GM08714 (cell line): ENCODE measurements around the gene CAMK2D.

ENCODE experiments used
- H3K4me3 ChIP-seq: fragments of 200-500 bp; sonication (Bioruptor generic); 2 replicates; pipeline ENCODE4 v1.5.1; 2014; ENCODE audit warnings: mild to moderate bottlenecking, low read length, inconsistent platforms
- ZNF274 ChIP-seq: IDR thresholded peaks from 2 replicates; pipeline ENCODE4 v1.6.1; 2012; ENCODE audit warnings: mild to moderate bottlenecking, low read depth, low read length

Gene CAMK2D

DNA sequence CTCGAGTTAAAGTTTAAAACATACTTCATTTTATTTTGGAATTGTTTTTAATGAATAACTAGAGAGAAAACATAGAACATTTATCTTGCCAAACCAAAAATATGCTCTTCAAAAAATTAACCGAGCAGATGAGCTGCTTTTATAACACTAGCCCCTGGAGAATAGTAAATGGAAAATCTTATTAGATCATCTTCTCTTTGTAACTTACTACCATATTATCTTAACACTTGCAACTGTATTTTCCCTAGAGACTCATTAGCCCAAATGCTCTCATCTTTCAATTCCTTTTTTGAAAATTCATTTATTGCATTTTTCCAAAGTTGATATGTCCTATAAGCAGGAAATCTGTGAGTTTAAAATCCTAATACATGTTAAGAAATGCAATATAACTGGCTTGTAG is 143.3 kb downstream of the CAMK2D start:
- H3K4me3 ChIP-seq: no peak overlapping the region
- no peak for TF ChIP-seq ZNF274

DNA sequence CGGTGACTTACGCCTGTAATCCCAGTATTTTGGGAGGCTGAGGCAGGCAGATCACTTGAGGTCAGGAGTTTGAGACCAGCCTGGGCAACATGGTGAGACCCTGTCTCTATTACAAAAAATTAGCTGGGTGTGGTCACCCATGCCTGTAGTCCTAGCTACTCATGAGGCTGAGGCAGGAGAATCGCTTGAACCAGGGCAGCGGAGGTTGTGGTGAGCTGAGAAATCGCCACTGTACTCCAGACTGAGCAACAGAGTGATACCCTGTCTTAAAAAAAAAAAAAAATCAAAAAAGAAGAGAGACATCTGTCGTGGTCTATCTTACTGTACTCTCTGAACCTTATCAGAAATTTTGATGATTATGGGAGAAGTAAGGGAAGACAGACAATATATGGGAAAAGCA is 144.3 kb downstream of the CAMK2D start:
- TF ChIP-seq ZNF274: no peak
- no peak overlapping the region for H3K4me3 ChIP-seq

DNA sequence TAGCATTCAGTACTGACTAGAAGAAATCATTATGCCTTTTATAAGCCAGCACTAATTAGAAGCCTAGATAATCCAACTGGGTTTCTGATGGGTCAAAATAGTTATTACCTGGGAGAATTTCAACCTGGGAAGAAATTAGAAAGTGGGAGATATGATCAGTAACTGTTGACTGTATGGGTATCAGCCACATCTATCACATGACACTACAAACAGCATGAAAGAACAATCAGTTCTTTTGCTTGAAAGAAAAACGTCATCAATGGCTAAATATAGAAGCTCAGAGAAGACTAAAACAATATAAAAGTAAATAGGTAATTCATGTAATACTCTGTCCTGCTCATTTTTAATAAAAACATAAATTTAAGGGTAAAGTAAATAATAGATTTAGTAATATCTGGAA is 145.1 kb downstream of the CAMK2D start:
- TF ChIP-seq ZNF274: no peak
- no peak overlapping the region for H3K4me3 ChIP-seq

DNA sequence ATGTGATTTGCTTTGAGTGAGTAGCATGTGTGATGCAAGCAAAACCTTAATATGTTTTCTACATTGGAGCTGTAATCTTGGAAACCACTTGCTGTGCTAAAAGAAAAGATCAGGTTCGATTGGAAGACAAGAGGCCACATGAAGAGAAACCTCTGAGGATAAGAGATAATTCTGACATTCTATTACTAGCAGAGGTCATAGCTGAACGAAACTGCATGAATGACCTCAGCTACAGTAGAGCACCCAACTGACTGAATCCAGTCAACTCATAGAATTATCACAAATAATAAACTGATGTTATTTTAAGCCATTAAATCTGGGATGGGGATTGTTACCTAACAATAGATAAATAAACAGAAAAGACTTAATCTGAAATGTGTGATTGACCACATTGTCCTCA is 147.1 kb downstream of the CAMK2D start:
- no peak overlapping the region for H3K4me3 ChIP-seq
- no peak for TF ChIP-seq ZNF274

DNA sequence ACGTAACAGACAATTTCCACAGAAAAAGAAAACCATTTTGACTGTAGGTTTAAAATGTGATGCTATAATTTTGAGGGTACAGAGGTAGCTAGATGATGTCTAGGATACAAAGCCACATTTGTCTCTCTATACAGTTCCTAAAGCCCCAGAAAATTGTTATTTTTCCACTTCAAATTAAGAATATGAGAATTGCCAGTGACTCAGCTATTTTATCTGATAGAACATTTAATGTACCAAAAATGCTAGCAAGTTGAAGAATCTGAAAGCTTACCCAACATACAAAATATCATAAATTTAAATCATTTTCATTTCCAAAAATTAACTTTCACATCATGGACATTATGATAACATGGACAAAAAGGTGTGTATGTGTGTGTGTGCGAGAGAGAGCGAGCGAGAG is 148.0 kb downstream of the CAMK2D start:
- no peak for TF ChIP-seq ZNF274
- H3K4me3 ChIP-seq: no peak overlapping the region

DNA sequence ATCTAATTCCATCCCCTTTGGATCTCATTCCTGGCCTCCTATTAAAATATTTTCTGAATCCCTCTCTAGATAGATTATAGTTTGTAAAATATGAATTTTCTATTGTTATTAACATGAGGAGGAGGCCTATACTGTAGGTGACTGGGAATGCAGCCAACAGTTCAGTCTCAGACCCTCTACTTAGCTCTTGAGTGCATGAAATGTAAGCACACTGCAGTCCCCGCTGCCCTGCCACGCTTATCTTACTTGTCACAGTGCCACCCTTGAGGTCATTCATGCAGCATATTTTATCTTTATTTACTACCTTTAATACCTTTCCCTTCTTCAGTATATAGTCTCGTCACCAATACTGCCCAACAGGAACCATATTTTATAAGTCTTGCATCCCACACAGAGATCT is 151.0 kb downstream of the CAMK2D start:
- TF ChIP-seq ZNF274: no peak

DNA sequence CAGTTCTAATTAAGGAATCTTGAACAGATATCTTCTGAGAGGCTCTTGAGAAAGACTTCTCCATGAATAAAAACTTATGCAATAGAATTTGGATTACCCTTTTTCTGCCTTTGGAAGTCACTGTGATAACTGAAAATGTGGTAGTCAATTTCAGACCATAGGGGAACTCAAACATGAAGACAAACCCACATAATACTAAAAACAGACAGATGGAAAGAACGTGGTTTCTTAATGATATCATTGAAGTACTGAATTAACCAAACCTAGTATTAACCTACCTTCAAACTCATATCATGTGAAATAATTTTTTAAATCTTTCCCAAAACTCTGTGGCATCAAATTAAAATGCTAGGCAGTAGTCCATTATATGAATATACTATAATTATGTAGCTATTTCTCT is 153.5 kb downstream of the CAMK2D start:
- no peak for TF ChIP-seq ZNF274

More for the DNA sequence above, 151.0 kb downstream of the CAMK2D start:
- no peak overlapping the region for H3K4me3 ChIP-seq

DNA sequence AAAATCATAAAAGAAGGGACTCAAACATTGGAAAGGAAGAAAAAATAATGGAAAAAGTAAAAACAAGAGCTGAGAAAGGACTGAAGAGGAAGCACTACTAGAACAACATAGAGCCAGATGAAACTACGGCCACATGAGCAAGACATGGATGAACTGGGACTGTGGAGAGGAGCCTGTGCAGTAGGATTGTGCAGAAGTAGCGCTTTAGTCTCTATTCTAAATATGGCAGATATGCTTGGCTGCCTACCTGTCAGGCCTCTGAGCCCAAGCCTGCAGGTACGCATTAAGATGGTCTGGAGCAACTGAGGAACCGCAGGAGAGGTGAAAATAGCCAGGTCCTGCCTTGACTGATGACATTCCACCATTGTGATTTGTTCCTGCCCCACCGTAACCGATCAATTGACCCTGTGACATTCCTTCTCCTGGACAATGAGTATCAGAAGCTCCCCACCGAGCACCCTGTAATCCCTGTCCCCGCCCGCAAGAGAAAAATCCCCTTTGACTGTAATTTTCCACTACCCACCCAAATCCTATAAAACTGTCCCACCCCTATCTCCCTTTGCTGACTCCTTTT is 154.3 kb downstream of the CAMK2D start:
- no peak overlapping the region; the same call in 1 of the 2 replicates for H3K4me3 ChIP-seq
- TF ChIP-seq ZNF274: no peak

More for the DNA sequence above, 153.5 kb downstream of the CAMK2D start:
- no peak overlapping the region for H3K4me3 ChIP-seq

DNA sequence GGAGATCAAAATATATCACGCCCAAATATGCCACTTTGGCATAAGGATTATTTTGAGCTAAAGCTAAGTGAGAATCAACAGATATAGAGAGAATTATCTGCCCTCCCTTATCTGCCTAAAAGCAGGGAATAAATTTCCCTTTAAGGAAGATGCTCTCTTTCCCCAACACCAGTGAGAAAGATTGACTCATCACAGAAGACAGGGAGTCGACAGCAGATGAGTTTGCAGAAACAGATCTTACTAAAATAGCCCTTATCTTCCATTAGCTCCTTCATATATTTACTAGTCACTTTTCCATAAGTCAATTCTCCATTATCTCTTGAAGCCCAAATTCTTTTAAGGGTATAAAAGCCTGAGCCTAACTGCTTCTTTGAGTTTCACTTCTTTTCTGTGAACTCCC is 156.6 kb downstream of the CAMK2D start:
- no peak overlapping the region for H3K4me3 ChIP-seq
- no peak for TF ChIP-seq ZNF274

DNA sequence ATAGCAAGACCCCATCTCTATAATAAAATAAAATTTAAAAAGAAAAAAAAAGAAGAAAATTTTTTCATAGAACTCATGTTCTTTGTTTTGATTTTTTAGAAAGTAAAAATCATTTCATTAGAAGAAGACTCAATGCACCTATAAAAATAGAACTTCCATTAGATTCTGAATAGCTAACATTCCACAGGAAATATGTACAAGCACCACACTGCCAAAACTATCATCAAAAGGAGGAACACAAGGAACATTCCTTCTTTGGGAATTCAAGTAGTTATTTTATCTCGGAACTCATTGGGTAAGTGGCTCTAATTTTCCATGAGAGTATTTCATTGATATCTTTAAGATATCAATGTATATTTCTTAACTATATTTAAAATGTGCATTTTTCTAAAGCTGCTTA is 157.6 kb downstream of the CAMK2D start:
- H3K4me3 ChIP-seq: no peak overlapping the region
- TF ChIP-seq ZNF274: no peak

DNA sequence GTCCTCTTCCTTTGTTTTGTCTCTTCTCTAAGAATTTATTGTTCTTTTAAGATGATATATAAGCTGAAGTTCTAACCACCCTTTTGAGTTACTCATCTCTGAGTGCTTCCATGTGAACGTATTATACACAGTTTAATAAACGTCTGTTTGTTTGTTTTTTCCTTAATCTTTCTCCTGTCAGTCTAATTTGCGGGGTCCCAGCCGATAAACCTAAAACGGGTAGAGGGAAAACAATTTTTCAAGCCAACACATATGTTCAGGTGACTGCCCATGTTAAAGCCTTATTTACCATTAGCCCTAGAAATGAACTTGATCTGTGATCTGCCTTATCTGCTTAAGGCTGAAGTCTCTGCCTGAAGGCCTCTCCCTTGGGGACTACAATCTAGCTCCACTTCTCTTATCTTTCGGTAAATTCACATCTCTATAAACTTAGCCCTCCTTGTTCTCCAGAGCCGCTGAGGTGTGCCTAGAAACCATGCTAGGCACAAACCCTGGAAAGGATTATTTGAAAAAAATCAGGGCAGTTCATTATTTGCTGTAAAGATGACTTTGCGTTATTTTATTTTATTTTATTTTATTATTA is 158.8 kb downstream of the CAMK2D start:
- no peak for TF ChIP-seq ZNF274
- H3K4me3 ChIP-seq: no peak overlapping the region

DNA sequence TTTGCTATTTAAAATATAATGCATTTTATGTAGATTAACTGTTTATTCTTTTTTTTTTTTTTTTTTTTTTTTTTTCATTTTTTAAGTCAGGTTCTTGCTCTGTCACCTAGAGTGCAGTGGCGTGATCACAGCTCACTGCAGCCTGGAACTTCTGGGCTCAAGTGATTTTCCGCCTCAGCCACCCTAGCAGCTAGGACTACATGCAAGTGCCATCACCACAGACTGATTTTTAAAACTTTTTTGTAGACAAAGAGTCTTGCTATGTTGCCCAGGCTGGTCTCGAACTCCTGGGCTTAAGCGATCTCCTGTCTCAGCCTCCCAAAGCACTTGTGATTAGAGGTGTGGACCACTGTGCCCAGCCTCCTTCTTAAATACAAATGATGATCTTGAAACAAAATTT is 159.9 kb downstream of the CAMK2D start:
- TF ChIP-seq ZNF274: no peak

DNA sequence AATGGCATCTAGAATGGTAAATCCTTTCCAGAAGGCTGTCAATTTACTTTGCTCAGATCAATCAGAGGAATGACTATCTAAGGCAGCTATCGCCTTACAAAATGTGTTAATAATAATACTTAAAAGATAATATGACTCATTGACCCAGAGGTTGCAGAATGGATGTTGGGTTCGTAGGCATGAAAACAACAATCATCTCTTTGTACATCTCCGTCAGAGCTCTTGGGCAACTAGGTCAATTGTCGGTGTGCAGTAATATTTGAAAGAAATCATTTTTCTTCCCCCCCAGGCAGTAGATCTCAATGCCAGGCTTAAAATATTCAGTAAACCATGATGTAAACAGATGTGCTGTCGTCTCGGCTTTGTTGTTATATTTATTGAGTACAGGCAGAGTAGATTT is 165.1 kb downstream of the CAMK2D start:
- no peak for TF ChIP-seq ZNF274
- H3K4me3 ChIP-seq: no peak overlapping the region

More for the DNA sequence above, 159.9 kb downstream of the CAMK2D start:
- no peak overlapping the region for H3K4me3 ChIP-seq

DNA sequence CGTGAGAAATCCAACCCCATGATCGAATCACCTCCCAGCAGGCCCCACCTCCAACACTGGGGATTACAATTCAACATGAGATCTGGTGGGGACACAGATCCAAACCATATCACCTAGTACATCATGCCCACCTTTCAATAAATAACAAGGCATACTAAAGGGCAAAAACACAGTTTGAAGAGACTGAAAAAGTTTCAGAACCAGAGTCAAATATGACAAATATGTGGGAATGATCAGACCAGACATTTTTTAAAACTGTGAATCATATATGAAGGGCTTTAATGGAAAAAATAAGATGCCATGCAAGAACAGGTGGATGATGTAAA is 167.3 kb downstream of the CAMK2D start:
- no peak for TF ChIP-seq ZNF274
- H3K4me3 ChIP-seq: no peak overlapping the region

DNA sequence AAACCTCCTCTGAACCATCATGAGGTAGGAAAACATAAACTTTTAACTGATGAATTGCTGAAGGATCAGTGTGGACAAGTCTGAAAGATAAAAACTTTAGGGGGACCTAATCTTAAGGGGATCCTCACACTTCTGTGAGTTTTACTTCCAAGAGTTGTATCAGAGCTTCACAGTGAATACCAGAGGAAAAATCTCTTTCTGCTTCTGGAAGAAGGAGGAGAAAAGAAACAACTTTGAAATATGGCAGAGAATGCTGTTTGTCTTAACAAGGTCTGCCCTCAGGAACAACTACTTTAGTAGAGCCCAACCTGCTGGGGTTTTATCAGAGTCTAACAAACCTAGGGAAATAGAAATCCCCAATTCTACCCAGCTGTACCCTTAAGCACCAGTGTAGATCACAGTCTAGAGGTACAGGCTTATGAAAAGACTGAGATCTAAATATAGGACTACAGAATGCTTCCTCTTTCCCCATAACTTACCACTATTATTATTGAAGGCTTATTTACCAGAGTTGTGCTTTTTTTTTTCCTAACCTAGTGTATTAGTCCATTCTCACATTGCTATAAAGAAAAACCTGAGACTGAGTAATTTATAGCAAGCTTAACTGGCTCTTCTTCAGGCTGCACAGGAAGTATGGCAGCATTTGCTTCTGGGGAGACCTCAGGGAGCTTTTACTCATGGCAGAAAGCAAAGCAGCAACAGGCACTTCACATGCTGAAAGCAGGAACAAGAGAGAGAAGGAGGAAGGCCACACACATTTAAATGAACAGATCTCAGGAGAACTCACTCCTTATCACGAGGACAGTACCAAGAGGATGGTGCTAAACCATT is 167.9 kb downstream of the CAMK2D start:
- no peak overlapping the region for H3K4me3 ChIP-seq
- no peak for TF ChIP-seq ZNF274
